HG02798 (cell line): ENCODE measurements around the gene HDGFL3.
"Not testable (repeated sequence)": the region's sequence is repeated elsewhere in the genome, so short reads cannot be mapped to it uniquely, and the experiment has no call there.

Source experiments
- ATAC-seq: cut with Tn5 transposase; IDR thresholded peaks from one replicate; pipeline ENCODE4 v1.9.1; 2021; ENCODE audit warnings: mild to moderate bottlenecking; ENCODE audit not compliant: unreplicated experiment, poor library complexity

Gene HDGFL3

GRCh38 chr15:83198476-83198875, 9.1 kb downstream of the HDGFL3 start:
- ATAC-seq = no peak

- no peak for ATAC-seq
These were observed 13.1 kb downstream of the HDGFL3 start for GRCh38 chr15:83194528-83194927.

DNA sequence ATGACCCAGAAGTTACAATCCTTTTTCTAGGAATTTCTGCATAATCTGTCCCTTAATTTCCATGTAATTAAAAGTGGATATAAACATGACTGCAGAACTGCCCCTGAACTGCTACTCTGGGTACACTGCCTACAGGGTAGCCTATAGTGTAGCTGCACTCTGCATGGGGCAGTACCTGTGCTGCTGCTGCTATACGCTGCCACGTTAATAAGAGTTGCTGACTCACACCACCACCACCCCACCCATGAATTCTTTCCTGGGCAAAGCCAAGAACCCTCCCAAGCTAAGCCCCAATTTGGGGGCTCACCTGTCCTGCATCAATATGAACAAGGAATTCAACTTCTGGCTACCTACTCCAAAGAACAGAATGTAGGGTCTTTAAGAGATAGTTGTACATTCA, 13.9 kb downstream of the HDGFL3 start:
- ATAC-seq = no peak

DNA sequence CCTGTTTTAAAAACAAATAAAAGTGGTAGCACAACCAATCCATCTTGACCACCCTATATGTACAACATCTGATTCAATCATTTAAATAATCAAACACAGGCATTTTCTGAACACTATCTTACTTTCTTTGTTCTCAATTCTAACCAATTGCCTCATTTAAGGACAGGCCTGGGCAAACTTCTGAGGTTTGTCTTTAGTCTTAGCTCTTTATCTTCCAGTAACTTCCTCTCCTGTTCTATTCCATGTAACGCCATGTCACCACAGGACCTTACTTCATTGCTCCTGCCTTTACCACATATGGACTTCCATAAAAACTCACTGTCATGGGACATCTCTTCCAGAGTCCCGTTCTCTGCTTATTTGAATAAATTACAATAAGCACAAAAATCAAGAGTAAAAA, 14.9 kb downstream of the HDGFL3 start:
- ATAC-seq = no peak

DNA sequence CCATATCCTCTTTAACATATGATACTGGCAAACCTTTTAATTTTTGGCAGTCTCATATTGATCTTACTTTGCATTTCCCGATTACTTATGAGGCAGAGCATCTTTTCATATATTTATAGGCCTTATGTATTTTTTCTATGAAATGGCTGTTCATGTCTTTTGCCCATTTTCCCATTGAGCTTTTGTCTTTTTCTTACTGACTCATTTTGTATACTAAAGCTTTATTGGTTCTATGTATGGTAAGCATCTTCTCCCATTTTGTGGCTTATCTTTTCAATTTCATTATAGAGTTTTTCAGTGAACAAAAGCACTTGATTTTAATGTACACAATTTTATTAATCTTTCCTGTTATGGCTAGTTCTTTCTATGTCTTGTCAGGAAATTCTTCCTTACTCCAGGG, 17.2 kb downstream of the HDGFL3 start:
- no peak for ATAC-seq

- no peak for ATAC-seq
These were observed 22.1 kb downstream of the HDGFL3 start for GRCh38 chr15:83185561-83185960.

DNA sequence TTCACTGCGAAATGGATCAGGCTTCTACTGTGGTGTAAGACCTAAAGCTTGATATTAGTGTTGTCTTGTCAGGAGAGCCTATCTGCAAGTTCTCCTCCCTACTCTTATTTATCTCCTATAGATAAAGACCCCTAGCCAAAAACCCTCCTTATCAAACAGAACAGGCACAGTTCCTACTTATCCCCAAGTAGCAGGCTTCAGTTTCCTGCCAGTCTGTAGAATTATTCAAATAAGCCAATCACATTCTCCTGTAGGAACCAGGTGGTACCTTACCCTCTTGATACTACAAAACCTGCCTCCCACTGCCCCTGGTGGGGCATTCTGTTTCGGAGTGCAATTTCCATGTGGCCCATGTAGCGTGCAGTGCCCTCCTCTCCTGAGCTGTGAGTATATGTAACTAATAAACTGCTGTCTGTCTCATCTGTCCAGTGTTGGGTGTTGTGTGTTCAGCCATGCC, 28.7 kb downstream of the HDGFL3 start:
- no peak for ATAC-seq

GRCh38 chr15:83178390-83178789, 29.2 kb downstream of the HDGFL3 start:
- no peak for ATAC-seq

GRCh38 chr15:83174891-83175290, 32.7 kb downstream of the HDGFL3 start:
- no peak for ATAC-seq

- ATAC-seq = no peak
These were observed 37.0 kb downstream of the HDGFL3 start for GRCh38 chr15:83170474-83171165.

DNA sequence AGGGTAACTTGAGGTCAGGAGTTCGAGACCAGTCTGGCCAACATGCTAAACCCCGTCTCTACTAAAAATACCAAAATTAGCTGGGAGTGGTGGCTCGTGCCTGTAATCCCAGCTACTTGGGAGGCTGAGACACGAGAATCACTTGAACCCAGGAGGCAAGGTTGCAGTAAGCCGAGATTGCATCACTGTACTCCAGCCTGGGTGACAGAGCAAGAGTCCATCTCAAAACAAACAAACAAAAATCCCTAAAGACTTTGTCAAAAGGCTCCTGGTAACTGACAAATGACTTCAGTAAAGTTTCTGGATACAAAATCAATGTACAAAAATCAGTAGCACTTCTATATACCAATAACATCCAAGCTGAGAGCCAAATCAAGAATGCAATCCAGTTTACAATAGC, 38.0 kb downstream of the HDGFL3 start:
- ATAC-seq = not testable (repeated sequence)

DNA sequence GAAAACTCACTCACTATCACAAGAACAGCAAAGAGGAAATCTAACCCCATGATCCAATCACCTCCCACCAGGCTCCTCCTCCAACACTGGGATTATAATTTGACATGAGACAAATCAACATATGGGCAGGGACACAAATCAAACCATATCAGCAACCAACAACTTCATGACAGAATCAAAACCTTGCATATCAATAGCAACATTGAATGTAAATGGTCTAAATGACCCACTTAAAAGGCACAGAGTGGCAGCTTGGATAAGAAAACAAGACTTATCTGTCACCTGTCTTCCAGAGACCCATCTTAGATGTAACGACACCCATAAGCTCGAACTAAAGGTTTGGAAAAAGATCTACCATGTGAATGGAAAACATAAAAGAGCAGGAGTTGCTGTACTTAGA, 40.8 kb downstream of the HDGFL3 start:
- no peak for ATAC-seq

GRCh38 chr15:83166218-83166617, 41.4 kb downstream of the HDGFL3 start:
- ATAC-seq = no peak

GRCh38 chr15:83164771-83165404, 42.7 kb downstream of the HDGFL3 start:
- ATAC-seq = no peak

DNA sequence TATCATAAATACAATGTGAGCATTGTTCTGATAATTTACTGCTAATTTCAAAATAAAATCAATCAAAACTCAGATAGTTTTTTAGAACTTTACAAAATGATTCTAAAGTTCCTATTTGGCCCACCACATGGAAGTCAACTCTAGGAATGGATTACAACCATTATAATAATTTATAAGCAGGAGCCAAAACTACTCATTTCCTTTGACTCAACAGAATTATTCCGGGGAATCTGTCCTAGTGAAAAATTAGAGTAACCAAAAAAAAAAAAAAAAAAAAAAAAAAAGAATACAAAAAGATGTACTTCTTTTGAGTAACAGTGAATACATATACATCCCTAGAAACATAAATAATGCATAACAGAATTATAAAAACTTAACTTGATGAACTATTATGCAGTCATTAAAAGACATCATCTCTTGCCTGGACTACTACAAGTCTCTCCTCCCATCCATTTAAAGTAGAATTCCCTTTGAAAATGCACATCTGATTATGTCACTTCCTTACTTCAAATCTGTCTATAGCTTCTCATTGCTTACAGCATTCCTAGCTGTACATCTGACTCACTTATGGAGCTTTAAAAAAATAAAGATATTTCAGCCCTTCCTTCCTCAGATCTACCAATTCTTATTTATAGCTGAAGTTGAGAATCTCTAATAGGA, 43.4 kb downstream of the HDGFL3 start:
- ATAC-seq = no peak

DNA sequence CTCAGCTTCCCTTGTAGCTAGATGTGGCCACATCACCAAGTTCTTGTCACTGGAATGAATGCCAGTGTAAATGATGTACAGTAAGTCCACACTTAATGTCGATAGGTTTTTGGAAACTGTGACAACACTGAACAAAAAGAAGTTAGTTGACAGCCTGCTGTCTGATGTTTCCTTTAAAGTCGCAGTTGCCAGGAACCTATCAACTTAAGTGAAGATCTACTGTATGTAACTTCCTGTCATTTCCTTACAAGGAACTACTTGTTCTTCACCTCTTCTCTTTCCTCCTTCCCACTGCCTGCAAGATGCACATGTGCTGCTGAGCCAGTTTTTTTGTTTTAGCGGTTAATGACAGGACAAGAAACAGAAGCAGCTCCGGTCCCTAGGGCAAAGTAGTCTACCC, 44.6 kb downstream of the HDGFL3 start:
- ATAC-seq = no peak

- ATAC-seq = no peak
These were observed 46.9 kb downstream of the HDGFL3 start for GRCh38 chr15:83160741-83161140.

DNA sequence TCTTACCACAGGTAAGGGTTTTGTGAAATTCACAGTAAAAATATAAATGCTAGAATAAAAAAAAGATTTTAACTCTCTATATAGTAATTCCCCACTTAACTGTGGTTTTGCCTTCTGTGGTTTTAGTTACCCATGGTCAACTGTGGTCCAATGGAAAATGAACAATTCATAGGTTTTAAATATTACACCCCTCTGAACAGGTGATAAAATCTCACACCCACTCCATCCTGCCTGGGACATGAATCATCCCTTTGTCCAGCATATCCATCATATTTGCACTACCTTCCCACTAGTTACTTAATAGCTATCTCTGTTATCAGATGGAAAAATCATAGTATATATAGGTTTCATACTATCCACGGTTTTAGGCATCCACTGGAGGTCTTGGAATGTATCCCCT, 49.2 kb downstream of the HDGFL3 start:
- no peak for ATAC-seq

DNA sequence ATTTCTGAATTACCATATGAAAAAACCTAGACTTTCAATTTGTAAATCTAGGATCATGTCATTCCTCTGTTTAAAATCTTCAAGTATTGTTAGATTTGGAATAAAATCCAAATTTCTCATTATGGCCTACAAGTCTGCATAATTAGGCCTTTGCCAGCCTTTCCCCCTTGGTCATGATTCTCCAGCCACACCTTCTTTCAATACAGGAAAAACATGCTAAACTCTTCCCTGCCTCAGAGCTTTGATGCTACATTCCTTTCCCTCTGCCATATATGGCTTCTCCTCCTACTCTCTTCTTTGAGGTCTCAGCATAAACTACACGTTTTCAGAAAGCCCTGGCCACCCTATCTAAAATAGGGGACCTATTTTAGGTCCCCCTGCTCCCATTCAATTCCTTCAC, 51.7 kb downstream of the HDGFL3 start:
- no peak for ATAC-seq

DNA sequence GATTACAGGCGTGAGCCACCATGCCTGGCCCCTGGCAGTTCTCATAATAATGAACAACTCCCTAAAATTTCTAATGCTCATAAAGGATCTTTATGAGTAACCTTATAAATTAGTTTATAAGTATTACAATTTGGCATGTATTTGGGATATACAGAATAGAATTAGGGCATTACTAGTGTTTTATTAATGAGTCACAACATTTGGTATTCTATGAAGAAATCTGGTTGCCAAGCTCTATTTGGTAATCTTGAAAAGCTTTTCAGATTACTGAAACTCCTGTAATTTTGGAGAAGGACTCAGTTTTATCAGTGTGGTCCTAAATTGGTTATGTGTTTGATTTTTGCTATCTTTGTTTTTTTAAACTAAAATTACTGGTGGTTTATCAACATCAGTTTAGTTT, 54.3 kb downstream of the HDGFL3 start:
- no peak for ATAC-seq

- ATAC-seq = no peak
These were observed 62.9 kb downstream of the HDGFL3 start for GRCh38 chr15:83144771-83145170.

DNA sequence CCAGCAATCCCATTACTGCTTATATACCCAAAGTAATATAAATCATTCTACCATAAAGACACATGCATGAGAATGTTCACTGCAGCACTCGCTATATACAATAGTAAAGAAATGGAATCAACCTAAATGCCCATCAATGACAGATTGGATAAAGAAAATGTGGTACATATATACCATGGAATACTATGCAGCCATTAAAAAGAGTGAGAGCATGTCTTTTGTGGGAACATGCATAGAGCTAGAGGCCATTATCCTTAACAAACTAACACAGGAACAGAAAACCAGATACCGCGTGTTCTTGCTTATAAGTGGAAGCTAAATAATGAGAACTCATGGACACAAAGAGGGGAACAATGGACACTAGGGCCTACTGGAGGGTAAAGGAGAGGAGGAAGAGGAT, 65.5 kb downstream of the HDGFL3 start:
- not testable (repeated sequence) for ATAC-seq
